ENCODE measurements around the gene AKAP12. TPM values are rescaled to one million over a fixed set of nuclear protein-coding genes. Genes with fewer than 3 reads are reported as not detected.

The AKAP12 gene
- total RNA-seq, 1 donor from 2014 or later = 53.9 TPM

- intact Hi-C loops (cut with DNase I) = no loop called here
- TF ChIP-seq, protein P1, sequence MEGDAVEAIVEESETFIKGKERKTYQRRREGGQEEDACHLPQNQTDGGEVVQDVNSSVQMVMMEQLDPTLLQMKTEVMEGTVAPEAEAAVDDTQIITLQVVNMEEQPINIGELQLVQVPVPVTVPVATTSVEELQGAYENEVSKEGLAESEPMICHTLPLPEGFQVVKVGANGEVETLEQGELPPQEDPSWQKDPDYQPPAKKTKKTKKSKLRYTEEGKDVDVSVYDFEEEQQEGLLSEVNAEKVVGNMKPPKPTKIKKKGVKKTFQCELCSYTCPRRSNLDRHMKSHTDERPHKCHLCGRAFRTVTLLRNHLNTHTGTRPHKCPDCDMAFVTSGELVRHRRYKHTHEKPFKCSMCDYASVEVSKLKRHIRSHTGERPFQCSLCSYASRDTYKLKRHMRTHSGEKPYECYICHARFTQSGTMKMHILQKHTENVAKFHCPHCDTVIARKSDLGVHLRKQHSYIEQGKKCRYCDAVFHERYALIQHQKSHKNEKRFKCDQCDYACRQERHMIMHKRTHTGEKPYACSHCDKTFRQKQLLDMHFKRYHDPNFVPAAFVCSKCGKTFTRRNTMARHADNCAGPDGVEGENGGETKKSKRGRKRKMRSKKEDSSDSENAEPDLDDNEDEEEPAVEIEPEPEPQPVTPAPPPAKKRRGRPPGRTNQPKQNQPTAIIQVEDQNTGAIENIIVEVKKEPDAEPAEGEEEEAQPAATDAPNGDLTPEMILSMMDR (IDR thresholded peaks at IDR 0.05) = no peak
- no peak overlapping the region for H3K27ac ChIP-seq
- H3K4me1 ChIP-seq = peaks cover 5 to 11% of the 10 kb centered on the region in 2 donors
- H3K27me3 ChIP-seq = no peaks in the 10 kb centered on the region
- H3K36me3 ChIP-seq = no peaks in the 10 kb centered on the region
- H3K4me3 ChIP-seq = no peak overlapping the region
- no peak for DNase-seq (ENCODE audit: low spot score in 2 of 2)
- H3K9me3 ChIP-seq = no peaks in the 10 kb centered on the region
Observed at GRCh38 chr6:151321438-151321837, 81.7 kb downstream of the AKAP12 start.

- intact Hi-C loops (cut with DNase I) = no loop called here
- no peaks in the 10 kb centered on the region for H3K36me3 ChIP-seq
- DNase-seq (ENCODE audit: low spot score in 2 of 2) = no peak
- TF ChIP-seq, protein P1 (IDR thresholded peaks at IDR 0.05) = no peak
- no peak overlapping the region for H3K27ac ChIP-seq
- H3K27me3 ChIP-seq = no peaks in the 10 kb centered on the region
- H3K9me3 ChIP-seq = no peaks in the 10 kb centered on the region
- H3K4me1 ChIP-seq = peaks cover 5 to 11% of the 10 kb centered on the region in 2 donors
- no peak overlapping the region for H3K4me3 ChIP-seq
Observed at GRCh38 chr6:151322570-151322969, 82.8 kb downstream of the AKAP12 start.

DNA sequence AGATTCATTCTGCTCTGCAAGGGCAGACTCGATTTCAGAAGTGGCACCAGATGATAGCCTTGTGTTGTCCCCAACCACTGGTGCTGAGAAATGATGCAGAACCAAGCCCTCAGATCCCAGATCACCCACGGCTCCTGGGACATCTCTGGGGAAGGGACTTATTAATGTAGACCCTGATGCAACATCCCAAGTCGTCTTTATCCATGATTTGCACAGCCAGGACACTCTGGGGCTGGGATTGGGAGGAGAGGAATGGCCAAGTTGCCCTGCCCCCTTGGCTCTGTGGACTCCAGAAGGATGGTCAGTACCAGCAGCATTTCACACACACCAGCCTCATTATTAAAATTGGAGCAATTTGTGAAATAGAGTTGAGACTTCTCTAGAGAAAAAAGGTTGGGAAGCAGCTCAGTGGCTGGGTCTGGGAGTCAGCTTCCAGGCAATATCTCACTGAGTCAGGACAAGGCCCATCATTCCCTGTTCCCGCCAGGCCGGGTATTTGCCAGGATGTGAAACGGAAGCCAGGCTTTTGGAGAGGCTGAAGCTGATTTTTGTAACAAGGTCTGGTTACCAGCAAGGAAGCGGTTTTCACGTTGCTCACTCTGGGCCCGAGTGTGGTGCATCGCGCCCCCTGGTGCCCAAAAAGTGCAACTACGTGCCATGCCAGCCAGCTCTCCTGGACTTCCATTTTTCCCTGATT is 84.2 kb downstream of the AKAP12 start:
- H3K4me1 ChIP-seq = peaks cover 5 to 11% of the 10 kb centered on the region in 2 donors
- H3K36me3 ChIP-seq = no peaks in the 10 kb centered on the region
- peak overlapping the region; percentile 58 to 59 for H3K27ac ChIP-seq
- H3K4me3 ChIP-seq = peak overlapping the region in 1 of 2 donors; percentile 69
- TF ChIP-seq, protein P1 (IDR thresholded peaks at IDR 0.05) = peak; percentile 92 to 97 (median 95)
- peak; percentile 38 to 92 for DNase-seq (ENCODE audit: low spot score in 2 of 2)
- no peaks in the 10 kb centered on the region for H3K27me3 ChIP-seq
- intact Hi-C loops (cut with DNase I) = loop anchor here (1.0 to 2.0 kb wide), 3 partner anchors 83 to 431 kb away; no protein-coding TSS in a partner anchor
- H3K9me3 ChIP-seq = no peaks in the 10 kb centered on the region

DNA sequence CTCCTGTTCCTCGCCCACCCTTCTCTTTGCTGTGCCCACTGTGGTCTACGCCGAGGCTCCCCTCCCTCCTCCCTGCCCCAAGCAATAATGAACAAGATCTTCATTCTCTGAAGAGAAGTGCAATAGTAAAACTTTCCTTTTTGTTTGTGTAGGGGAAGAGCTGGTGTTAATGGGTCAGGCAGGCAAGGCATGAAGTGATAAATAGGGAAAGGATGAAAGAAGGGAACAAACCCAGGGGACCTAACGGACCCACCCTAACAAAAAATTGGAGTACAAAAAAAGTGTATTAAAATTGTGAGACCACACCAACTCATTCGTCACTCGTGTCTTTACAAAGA is 84.7 kb downstream of the AKAP12 start:
- Histone ChIP-seq H3K4me3 (peak overlapping the region in 1 of 2 donors; percentile 69), H3K27ac (peak overlapping the region in 1 of 2 donors; percentile 59), H3K27me3 (no peaks in the 10 kb centered on the region), H3K9me3 (no peaks in the 10 kb centered on the region), H3K36me3 (no peaks in the 10 kb centered on the region), H3K4me1 (peaks cover 5 to 11% of the 10 kb centered on the region in 2 donors)
- intact Hi-C loops (cut with DNase I) = loop anchor here (1.0 to 2.0 kb wide), 2 partner anchors 310 to 432 kb away; no protein-coding TSS in a partner anchor
- TF ChIP-seq, protein P1 (IDR thresholded peaks at IDR 0.05) = no peak
- no peak for DNase-seq (ENCODE audit: low spot score in 2 of 2)

GRCh38 chr6:151325075-151326050 is 85.6 kb downstream of the AKAP12 start:
- peak; percentile 29 to 89 for DNase-seq (ENCODE audit: low spot score in 2 of 2)
- H3K4me1 ChIP-seq = peaks cover 5 to 11% of the 10 kb centered on the region in 2 donors
- TF ChIP-seq, protein P1 (IDR thresholded peaks at IDR 0.05) = no peak
- no peaks in the 10 kb centered on the region for H3K27me3 ChIP-seq
- peak overlapping the region; percentile 58 to 77 for H3K27ac ChIP-seq
- intact Hi-C loops (cut with DNase I) = loop anchor here (2.0 kb wide), 1 partner anchor 433 kb away; no protein-coding TSS in a partner anchor
- no peaks in the 10 kb centered on the region for H3K36me3 ChIP-seq
- H3K4me3 ChIP-seq = peak overlapping the region; percentile 62 to 69
- no peaks in the 10 kb centered on the region for H3K9me3 ChIP-seq
